K562 (cell line): ENCODE data around the gene NR1I3.
A peak's percentile ranks its signal among the peaks of the same experiment; 100 is the strongest.

ENCODE experiments used
- CHD7 ChIP-seq: fragments of 200-600 bp; sonication (generic); IDR thresholded peaks from one replicate; pipeline ENCODE4 v1.6.1; 2012; ENCODE audit warnings: mild to moderate bottlenecking, low read depth, low read length, inconsistent platforms
- EZH2 ChIP-seq: IDR thresholded peaks from 2 replicates; pipeline ENCODE4 v1.6.1; 2012; ENCODE audit warnings: low read depth, mild to moderate bottlenecking, inconsistent platforms, low read length, borderline replicate concordance
- FOXK2 ChIP-seq, 2 experiments: fragments of 450-650 bp; IDR thresholded peaks in 1 of 2; conservative IDR thresholded peaks in 1 of 2; 2 replicates each; pipeline ENCODE4 v1.6.1; 2016; ENCODE audit warnings: low read depth in 2 of 2, mild to moderate bottlenecking in 1 of 2
- HDAC6 ChIP-seq: IDR thresholded peaks from 2 replicates; pipeline ENCODE4 v1.6.1; 2012; ENCODE audit warnings: low read depth, mild to moderate bottlenecking, control low read depth, inconsistent platforms, low read length, moderate library complexity
- SPI1 ChIP-seq: IDR thresholded peaks from 2 replicates; pipeline ENCODE4 v1.6.1; 2011; ENCODE audit warnings: low read depth, low read length, control low read depth, borderline replicate concordance
- ZBTB34 ChIP-seq: fragments of 250-450 bp; sonication (Bioruptor Pico); IDR thresholded peaks from 2 replicates; pipeline ENCODE4 v1.8.0; 2021; ENCODE audit warnings: mild to moderate bottlenecking, moderate library complexity
- ZNF311 ChIP-seq: fragments of 250-450 bp; sonication (Bioruptor Pico); IDR thresholded peaks from 2 replicates; pipeline ENCODE4 v1.4.0; 2020; ENCODE audit warnings: mild to moderate bottlenecking, moderate library complexity

DNA sequence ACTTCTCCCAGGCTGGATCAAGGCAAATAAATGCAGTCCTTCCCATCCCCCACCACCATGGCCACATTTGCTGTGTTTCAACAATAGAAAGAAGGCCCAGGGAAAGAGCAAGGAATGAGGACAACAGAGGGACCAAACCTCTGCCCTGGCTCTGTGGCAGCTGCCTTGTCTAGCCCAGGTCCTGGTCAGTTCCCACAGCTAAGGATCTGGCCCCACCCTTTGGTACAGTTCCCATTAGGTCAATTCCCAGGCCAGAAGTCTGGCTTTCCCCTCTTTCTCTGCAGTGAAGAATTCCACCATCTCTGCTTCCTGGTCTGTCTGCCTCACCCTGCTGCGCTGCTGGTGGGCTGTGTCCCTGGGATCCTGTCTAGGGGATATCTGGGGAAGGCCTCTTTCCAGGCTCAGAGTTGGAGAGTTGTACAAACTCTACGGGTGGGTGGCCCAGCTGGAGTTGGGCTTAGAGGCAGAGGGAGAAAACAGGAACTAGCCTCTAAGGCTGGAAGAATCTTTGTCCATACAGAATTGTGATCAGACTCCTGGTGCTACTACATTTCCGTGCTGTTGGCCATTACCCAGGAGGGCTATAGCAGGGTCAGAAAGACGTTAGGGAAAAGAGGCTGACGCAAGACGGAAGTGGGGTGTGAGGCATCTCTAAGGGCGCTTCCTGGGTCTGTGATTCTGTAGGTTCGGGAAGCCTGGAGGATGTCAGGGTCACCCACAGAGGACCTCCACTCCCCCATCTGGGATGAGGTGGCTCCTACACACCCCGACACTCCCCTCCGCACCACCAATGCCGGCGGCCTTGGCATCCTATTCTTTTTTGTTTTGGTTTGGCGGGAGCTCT, 36.8 kb downstream of the NR1I3 start:
- TF ChIP-seq HDAC6 (no peak), FOXK2 (conservative IDR thresholded peaks at IDR 0.05 in 1 of 2, IDR thresholded peaks at IDR 0.05 in 1 of 2; ENCODE audit: low read depth in 2 of 2) (no peak), ZBTB34 (CRISPR knock-in tag) (no peak), SPI1 (peak; percentile 71; the same call in 1 of the 2 replicates), ZNF311 (CRISPR knock-in tag) (no peak), CHD7 (no peak), EZH2 (no peak)
